LoVo (cell line): ENCODE measurements around the gene ENTREP3.
"Not testable (repeated sequence)": the region's sequence is repeated elsewhere in the genome, so short reads cannot be mapped to it uniquely, and the experiment has no call there.

Experiments
- DNase-seq: peaks from one replicate; pipeline ENCODE4 v3.0.0-alpha.2; 2016; ENCODE audit warnings: low spot score

ENTREP3 gene

GRCh38 chr1:155250633-155251449 lies 4.4 kb downstream of the ENTREP3 start:
- DNase-seq: peak; percentile 88

GRCh38 chr1:155250246-155250632 lies 5.0 kb downstream of the ENTREP3 start:
- DNase-seq: no peak

DNA sequence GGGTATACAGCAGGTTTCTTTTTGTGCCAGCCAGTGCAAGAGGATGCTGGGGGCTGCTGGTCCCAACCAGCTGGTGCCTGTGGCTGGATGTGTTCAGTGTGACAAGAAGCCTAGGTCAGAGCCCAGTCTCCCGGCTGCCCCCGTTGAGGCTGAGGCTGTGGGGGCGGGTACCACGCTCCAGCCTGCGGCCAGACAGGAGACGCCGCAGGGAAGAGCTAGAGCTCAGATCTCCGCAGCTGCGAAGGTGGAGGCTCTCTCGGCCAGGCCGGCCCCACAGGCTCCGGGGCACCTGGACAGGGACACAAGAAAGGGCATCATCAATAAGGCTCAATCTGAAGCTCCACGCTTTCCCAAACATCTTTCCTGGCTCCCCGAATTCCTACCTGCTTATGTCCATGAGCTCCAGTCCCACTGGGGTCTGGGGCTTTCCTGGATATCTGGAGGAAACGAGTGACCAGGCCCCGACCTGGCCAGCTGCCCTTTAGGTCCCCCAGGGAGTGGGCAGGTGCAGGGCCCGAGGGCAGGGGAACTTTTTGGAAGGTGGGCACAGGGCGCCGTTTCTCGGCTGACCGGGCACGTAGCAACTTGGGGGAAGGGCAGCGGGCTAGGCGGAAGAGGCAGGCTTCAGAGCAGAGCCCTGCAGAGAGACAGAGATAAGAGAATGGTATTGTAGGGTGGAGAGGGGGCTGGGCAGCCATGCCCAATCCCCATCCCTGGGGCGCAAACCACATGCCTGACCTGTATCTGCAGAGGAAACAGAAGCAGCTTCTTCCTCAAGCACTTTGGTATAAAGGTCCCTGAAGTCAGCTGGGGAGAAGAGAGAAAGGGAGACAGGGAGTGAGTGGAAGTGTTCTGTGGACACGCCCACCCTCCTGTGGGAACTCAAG lies 7.4 kb downstream of the ENTREP3 start:
- DNase-seq: no peak

DNA sequence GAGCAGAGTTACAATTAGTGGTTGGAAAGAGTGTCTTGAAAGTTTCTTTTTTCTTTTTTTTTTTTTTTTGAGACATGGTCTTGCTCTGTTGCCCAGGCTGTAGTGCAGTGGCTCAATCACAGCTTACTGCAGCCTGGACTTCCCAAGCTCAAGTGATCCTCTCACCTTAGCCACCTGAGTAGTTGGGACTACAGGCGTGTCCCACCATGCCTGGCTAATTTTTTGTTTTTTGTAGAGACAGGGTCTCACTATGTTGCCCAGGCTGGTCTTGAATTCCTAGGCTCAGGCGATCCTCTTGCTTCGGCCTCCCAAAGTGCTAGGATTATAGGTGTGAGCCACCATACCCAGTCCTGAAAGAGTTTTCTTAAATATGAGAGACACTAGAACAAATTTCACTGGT lies 8.5 kb downstream of the ENTREP3 start:
- not testable (repeated sequence) for DNase-seq

DNA sequence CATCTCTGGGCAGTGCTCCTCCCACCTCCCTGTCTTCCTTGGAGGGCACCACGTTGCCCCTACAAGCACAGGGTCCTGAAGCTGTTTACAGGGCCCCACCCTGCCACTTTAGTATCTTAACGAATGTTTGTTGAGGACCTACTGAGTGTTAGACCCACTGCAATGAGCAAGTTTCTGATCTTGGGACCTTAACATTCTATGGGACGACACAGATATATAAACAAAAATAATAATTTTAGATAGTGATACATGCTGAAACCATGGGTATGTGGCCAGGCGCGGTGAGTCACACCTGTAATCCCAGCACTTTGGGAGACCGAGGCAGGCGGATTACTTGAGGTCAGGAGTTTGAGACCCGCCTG lies 10.1 kb downstream of the ENTREP3 start:
- no peak for DNase-seq

- DNase-seq: peak; percentile 96
Observed at GRCh38 chr1:155244368-155245162, 10.7 kb downstream of the ENTREP3 start.

GRCh38 chr1:155242805-155243358 lies 12.4 kb downstream of the ENTREP3 start:
- DNase-seq: no peak

DNA sequence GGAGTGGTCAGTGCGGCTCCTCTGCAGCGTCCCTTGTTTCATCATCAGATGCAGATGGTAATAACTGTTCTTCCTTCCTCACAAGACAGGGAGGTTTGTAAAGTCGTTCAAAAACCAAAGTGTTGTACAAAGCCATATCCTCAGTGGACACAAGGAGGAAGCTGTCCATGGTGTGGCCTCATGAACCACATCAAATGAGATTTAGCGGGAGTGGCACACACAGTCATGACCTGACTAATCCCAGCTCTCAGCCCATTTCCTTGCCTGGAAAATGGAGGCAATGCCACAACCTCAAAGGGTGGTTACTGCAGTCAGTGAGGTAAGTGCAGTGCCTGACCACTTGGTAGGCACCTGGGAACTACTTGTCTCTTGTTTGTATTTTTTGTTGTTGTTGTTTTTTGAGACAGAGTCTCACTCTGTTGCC lies 13.4 kb downstream of the ENTREP3 start:
- peak; percentile 39 for DNase-seq

DNA sequence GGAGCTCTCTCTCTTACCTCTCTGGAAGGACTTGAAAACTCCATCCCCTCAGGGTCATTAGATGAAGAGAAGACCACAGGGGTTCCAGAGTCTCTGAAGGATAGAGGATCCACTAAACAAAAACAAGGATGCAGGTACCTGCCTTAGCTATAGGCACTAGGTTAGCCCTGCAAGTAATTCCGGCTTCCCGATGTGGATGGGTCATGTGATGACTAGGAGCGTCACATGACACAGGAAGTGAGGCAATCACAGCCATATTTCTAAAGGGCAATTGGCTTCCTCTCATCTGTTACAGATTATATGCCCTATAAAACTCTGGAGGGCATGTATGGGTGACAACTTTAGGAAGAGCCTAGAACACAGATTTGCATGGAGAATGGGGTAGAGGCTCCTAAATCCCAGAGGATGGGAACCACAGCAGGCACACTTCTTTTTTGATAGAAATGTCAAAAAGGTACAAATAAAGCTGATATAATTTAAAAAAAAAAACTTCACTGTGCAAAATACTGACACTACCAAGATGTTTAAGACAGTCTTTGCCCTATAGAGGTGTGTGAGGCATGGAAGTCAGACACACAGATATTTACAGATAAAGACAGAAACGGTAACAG lies 14.1 kb downstream of the ENTREP3 start:
- DNase-seq: peak; percentile 84

DNA sequence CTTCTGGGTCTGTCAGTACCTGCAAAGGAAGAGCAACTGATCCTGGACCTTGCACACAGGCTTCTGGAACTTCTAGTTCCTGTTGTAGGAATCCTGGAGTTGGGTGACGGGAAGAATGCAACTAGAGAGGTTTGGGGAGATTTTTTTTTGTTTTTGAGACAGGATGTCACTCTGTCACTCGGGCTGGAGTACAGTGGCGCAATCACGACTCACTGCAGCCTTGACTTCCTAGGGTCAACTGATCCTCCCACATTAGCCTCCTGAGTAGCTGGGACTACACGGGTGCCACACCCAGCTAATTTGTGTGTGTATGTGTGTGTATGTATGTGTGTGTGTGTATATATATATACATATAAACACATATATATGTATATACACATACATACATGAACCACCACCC lies 18.8 kb downstream of the ENTREP3 start:
- DNase-seq: no peak

- DNase-seq: not testable (repeated sequence)
Observed at GRCh38 chr1:155235375-155235774, 19.9 kb downstream of the ENTREP3 start.

DNA sequence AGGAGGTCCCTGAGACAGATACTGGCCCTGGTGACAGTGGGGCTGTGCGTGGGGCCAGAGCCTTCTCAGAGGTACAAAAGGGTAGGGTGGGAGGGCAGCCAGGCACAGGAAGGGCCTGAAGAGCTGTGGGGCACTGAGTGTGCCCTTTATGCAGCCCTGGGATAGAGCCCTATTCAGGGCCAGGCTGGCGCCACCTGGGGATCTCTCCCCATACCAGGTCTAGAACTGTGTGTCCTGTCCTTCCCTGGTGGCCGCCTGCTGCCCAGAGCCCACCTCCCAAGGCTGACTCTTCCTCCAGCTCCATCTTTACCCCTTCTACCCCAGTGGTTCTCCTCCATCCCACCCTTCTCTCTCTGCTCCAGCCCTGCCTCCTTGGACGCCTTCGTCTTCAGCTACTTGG lies 21.8 kb downstream of the ENTREP3 start:
- DNase-seq: not testable (repeated sequence)

DNA sequence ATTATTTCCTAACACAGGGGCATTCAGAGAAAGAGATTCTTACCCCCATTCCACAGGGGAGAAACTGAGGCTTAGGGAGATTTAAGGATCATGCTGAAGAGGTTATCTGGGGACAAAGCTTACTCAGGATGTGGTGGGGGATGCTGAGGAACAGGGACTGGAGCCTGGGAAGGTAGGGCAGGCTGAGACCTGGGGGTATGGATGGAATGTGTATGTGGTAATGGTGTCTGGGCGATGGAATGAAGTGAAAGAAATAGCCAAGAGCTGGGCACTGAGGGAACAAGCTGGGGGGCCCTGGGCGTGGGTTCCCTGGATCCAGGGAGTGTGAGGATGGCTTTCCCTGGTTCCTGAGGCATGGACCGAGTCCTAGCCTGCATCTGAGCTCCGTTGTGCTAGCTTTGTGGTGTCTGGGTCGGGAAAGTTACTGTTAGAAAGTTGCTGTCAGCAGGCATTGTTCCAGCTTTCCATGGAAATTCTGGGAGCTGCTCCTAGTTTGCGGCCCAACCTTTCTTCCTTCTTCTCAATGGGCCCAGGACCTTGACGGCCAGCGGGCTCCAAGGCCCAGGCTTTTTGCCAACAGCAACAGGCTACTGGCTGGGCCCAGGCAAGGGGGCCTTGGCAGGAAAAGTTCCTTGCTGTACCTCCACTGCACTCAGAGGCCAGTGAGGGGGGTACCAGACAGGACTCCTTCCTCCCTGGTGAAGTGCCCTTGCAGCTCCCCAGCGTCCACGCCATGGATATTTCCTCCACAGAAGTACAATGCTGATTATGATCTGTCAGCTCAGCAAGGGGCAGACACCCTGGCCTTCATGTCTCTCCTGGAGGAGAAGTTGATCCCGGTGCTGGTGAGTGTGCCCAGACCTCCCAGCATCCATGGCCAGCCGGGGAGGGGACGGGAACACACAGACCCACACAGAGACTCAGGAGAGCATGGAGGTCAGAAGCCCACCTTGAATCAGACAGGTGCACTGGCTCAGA lies 23.0 kb downstream of the ENTREP3 start:
- DNase-seq: not testable (repeated sequence)

DNA sequence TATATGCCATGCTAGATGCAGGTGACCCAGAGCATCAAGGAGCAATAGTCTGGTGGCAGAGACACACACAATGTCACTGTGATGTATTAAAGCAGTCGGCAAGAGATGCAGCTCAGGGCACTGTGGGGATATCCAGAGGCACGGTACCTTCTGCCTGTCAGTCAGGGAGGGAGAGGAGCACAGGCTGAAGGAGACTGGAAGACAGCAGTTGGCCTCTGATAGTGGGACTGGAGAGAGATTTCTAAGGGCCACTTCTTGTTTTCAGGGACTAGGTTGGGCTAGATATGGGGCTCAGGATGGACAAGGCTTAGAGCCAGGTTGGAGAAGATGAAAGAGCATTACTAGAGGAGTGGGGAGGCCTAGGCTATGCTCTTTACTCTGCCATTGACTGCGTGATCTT lies 24.0 kb downstream of the ENTREP3 start:
- DNase-seq: not testable (repeated sequence)

- no peak for DNase-seq
Observed at GRCh38 chr1:155228096-155228427, 27.2 kb downstream of the ENTREP3 start.

DNA sequence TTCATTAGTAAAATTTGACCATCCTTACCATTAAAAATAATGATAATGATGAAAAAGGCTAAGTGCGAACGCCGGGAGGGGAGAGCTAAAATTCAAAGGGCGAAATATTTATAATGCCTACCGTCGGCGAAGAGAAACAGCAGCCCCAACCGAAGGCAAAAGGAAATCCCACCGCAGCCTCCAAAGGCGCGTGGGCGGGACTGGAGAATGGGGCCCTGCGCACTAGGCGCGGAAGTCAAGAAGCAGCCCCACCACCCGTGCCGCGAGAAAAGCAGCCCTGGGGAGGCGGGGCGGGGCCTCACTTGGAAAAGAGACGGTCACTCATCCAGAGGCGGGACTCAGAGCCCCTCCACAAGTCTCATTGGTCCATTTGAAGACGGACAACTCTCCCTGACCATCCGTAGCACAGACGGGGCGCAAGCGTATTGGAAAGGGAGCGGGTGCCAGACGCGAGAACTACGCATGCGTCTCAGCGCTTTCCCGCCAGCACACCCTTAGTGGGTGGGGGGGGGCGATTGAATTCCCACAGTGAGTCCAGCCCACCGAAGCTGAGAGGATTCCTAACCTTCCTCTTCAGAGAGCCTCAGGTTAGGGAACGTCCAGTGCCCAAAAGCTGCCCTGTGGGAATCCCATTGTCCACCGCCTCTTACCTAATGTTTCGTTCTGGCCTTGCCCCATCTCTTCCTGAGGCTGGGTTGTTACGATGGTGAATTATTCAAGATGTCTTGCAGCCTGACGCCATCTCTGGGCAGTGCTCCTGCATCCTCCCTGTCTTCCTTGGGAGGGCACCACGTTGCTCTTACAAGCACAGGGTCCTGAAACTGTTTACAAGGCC lies 27.8 kb downstream of the ENTREP3 start:
- peak; percentile 98 for DNase-seq

DNA sequence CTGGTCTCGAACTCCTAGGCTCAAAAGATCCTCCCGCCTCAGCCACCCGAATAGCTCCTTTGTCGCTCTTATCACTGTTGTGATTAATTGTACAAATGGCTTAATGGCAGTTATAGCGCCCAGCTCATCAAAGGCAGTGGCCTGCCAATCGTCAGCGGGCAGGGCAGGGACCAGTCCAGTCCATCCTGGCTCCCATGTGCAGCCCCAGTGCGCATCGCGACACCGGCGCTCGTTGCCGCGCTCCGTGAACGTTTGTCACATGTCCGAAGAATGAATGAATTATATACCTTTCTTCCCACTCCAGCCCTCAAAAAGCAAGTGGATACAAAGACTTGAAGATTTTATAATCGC lies 28.4 kb downstream of the ENTREP3 start:
- peak; percentile 53 for DNase-seq

GRCh38 chr1:155226188-155226909 lies 28.9 kb downstream of the ENTREP3 start:
- peak; percentile 68 for DNase-seq

DNA sequence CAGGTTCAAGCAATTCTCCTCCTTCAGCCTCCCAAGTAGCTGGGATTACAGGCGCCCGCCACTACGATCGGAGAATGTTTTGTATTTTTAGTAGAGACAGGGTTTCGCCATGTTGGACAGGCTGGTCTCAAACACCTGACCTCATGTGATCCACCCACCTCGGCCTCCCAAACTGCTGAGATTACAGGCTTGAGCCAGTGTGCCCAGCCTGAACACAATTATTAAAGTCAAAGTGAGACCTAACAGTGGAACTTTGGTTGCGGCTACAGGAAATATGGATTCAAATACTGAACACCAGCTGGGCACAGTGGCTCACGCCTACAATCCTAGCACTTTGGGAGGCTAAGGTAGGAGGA lies 29.9 kb downstream of the ENTREP3 start:
- not testable (repeated sequence) for DNase-seq
